Measurements from ENCODE around the gene ATF7. TPM values are rescaled to one million over a fixed set of nuclear protein-coding genes. Genes with fewer than 3 reads are reported as not detected.

ATF7 gene
- total and polyA plus RNA-seq, 2 of the 13 experiments (the other 11 are each of a cell fraction or from before 2014, with no cell fraction given), result 9.6 to 16.2 TPM

DNA sequence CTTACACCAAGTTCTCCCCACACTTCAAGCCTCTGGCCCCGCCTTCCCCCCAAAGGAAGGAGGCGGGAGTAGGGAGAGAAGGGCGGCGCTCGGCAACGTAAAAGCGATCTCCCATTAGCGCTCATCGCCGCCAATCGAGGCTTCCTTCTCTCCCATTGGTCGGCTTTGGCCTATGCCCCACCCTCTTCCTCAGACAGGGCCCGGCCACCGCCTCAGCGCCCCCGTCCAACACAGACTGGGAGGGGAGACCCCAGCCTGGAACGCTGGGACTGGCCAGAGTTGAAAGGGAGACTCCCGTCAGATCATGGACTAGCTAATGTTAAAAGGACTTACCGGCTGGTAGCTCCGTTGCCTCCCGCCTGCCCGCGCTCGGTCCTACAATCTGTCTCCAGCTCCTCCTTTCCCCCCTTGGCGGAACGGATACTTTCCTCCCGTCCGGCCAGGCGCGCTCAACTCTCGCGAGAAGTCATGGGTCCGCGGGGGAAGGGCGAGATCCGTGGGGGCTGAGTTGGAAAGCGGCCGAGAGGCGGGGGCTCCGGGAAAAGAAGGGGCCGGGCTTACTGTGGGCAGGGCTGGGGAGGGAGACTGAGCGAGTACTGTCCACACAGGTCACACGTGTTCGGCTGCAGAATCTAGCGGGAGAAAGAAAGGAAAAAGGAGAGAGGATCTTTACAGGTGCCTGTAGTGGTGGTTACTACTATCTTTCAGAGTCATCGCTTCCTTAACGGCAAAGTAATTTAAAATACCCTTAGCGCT lies at the start of gene ATF7 (continued):
- TF ChIP-seq SETDB1 (CRISPR knock-in tag; IDR thresholded peaks at IDR 0.05; ENCODE audit: borderline replicate concordance), result no peak
- TF ChIP-seq ZNF605 (CRISPR knock-in tag; IDR thresholded peaks at IDR 0.05), result peak; percentile 94
- TF ChIP-seq SATB2 (CRISPR knock-in tag; IDR thresholded peaks at IDR 0.05), result no peak
- TF ChIP-seq ZBTB7A (CRISPR knock-in tag; IDR thresholded peaks at IDR 0.05), result 0 out of 2 replicates have a peak, but pooled peaks have one; percentile 26
- TF ChIP-seq ZNF496 (CRISPR knock-in tag; IDR thresholded peaks at IDR 0.05; ENCODE audit: insufficient replicate concordance), result no peak
- TF ChIP-seq, protein P1, sequence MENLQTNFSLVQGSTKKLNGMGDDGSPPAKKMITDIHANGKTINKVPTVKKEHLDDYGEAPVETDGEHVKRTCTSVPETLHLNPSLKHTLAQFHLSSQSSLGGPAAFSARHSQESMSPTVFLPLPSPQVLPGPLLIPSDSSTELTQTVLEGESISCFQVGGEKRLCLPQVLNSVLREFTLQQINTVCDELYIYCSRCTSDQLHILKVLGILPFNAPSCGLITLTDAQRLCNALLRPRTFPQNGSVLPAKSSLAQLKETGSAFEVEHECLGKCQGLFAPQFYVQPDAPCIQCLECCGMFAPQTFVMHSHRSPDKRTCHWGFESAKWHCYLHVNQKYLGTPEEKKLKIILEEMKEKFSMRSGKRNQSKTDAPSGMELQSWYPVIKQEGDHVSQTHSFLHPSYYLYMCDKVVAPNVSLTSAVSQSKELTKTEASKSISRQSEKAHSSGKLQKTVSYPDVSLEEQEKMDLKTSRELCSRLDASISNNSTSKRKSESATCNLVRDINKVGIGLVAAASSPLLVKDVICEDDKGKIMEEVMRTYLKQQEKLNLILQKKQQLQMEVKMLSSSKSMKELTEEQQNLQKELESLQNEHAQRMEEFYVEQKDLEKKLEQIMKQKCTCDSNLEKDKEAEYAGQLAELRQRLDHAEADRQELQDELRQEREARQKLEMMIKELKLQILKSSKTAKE (CRISPR knock-in tag; IDR thresholded peaks at IDR 0.05; ENCODE audit: borderline replicate concordance), result no peak
- no peak; the same call in 1 of the 2 replicates for TF ChIP-seq ZNF749 (CRISPR knock-in tag; IDR thresholded peaks at IDR 0.05; ENCODE audit: borderline replicate concordance)
- peak; percentile 97 for TF ChIP-seq ZNF441 (CRISPR knock-in tag; IDR thresholded peaks at IDR 0.05; ENCODE audit: borderline replicate concordance)
- TF ChIP-seq, protein P2, sequence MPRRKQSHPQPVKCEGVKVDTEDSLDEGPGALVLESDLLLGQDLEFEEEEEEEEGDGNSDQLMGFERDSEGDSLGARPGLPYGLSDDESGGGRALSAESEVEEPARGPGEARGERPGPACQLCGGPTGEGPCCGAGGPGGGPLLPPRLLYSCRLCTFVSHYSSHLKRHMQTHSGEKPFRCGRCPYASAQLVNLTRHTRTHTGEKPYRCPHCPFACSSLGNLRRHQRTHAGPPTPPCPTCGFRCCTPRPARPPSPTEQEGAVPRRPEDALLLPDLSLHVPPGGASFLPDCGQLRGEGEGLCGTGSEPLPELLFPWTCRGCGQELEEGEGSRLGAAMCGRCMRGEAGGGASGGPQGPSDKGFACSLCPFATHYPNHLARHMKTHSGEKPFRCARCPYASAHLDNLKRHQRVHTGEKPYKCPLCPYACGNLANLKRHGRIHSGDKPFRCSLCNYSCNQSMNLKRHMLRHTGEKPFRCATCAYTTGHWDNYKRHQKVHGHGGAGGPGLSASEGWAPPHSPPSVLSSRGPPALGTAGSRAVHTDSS (CRISPR knock-in tag; conservative IDR thresholded peaks at IDR 0.05), result no peak
- TF ChIP-seq STAG1 (CRISPR knock-in tag; IDR thresholded peaks at IDR 0.05), result no peak
- TF ChIP-seq, protein P3, sequence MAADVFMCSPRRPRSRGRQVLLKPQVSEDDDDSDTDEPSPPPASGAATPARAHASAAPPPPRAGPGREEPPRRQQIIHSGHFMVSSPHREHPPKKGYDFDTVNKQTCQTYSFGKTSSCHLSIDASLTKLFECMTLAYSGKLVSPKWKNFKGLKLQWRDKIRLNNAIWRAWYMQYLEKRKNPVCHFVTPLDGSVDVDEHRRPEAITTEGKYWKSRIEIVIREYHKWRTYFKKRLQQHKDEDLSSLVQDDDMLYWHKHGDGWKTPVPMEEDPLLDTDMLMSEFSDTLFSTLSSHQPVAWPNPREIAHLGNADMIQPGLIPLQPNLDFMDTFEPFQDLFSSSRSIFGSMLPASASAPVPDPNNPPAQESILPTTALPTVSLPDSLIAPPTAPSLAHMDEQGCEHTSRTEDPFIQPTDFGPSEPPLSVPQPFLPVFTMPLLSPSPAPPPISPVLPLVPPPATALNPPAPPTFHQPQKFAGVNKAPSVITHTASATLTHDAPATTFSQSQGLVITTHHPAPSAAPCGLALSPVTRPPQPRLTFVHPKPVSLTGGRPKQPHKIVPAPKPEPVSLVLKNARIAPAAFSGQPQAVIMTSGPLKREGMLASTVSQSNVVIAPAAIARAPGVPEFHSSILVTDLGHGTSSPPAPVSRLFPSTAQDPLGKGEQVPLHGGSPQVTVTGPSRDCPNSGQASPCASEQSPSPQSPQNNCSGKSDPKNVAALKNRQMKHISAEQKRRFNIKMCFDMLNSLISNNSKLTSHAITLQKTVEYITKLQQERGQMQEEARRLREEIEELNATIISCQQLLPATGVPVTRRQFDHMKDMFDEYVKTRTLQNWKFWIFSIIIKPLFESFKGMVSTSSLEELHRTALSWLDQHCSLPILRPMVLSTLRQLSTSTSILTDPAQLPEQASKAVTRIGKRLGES (CRISPR knock-in tag; IDR thresholded peaks at IDR 0.05; ENCODE audit: borderline replicate concordance), result peak; percentile 65; the same call in 1 of the 2 replicates
- TF ChIP-seq NFYC (CRISPR knock-in tag; IDR thresholded peaks at IDR 0.05), result peak; percentile 98
- TF ChIP-seq, protein P4, sequence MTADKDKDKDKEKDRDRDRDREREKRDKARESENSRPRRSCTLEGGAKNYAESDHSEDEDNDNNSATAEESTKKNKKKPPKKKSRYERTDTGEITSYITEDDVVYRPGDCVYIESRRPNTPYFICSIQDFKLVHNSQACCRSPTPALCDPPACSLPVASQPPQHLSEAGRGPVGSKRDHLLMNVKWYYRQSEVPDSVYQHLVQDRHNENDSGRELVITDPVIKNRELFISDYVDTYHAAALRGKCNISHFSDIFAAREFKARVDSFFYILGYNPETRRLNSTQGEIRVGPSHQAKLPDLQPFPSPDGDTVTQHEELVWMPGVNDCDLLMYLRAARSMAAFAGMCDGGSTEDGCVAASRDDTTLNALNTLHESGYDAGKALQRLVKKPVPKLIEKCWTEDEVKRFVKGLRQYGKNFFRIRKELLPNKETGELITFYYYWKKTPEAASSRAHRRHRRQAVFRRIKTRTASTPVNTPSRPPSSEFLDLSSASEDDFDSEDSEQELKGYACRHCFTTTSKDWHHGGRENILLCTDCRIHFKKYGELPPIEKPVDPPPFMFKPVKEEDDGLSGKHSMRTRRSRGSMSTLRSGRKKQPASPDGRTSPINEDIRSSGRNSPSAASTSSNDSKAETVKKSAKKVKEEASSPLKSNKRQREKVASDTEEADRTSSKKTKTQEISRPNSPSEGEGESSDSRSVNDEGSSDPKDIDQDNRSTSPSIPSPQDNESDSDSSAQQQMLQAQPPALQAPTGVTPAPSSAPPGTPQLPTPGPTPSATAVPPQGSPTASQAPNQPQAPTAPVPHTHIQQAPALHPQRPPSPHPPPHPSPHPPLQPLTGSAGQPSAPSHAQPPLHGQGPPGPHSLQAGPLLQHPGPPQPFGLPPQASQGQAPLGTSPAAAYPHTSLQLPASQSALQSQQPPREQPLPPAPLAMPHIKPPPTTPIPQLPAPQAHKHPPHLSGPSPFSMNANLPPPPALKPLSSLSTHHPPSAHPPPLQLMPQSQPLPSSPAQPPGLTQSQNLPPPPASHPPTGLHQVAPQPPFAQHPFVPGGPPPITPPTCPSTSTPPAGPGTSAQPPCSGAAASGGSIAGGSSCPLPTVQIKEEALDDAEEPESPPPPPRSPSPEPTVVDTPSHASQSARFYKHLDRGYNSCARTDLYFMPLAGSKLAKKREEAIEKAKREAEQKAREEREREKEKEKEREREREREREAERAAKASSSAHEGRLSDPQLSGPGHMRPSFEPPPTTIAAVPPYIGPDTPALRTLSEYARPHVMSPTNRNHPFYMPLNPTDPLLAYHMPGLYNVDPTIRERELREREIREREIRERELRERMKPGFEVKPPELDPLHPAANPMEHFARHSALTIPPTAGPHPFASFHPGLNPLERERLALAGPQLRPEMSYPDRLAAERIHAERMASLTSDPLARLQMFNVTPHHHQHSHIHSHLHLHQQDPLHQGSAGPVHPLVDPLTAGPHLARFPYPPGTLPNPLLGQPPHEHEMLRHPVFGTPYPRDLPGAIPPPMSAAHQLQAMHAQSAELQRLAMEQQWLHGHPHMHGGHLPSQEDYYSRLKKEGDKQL (CRISPR knock-in tag; IDR thresholded peaks at IDR 0.05; ENCODE audit: low read depth), result 0 out of 2 replicates have a peak, but pooled peaks have one; percentile 18
- TF ChIP-seq, protein P5, sequence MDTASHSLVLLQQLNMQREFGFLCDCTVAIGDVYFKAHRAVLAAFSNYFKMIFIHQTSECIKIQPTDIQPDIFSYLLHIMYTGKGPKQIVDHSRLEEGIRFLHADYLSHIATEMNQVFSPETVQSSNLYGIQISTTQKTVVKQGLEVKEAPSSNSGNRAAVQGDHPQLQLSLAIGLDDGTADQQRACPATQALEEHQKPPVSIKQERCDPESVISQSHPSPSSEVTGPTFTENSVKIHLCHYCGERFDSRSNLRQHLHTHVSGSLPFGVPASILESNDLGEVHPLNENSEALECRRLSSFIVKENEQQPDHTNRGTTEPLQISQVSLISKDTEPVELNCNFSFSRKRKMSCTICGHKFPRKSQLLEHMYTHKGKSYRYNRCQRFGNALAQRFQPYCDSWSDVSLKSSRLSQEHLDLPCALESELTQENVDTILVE (CRISPR knock-in tag; IDR thresholded peaks at IDR 0.05), result 0 out of 2 replicates have a peak, but pooled peaks have one; percentile 36

Data from HepG2 (cell line).